Tibial artery (tissue), 4 donors: ENCODE measurements around the gene CACNA2D1.

Experiments used
- DNase-seq, 2 donors: peaks; one replicate each; pipeline ENCODE4 v3.0.0-alpha.2; 2019
- H3K27ac ChIP-seq, 2 donors: fragments of 200-600 bp; sonication (generic) in 1 of 2; 1 replicate in 1 of 2; 2 replicates in 1 of 2; pipeline ENCODE4 v1.5.1; 2018 to 2019; ENCODE audit warnings: mild to moderate bottlenecking in 1 of 2
- H3K27me3 ChIP-seq, 2 donors: fragments of 200-600 bp; sonication (generic) in 1 of 2; one replicate each; pipeline versions ENCODE4 v1.5.1 to v1.6.0; 2016 to 2019
- H3K36me3 ChIP-seq, 3 donors: fragments of 200-600 bp; sonication (generic) in 2 of 3; one replicate each; pipeline ENCODE4 v1.5.1; 2016 to 2019; ENCODE audit warnings: mild to moderate bottlenecking in 2 of 3
- H3K4me1 ChIP-seq, 4 donors: fragments of 200-600 bp; sonication (generic) in 2 of 4; 1 replicate in 3 of 4; 2 replicates in 1 of 4; pipeline ENCODE4 v1.5.1; 2016 to 2019
- H3K4me3 ChIP-seq, 2 donors: fragments of 200-600 bp; sonication (generic) in 1 of 2; 1 replicate in 1 of 2; 2 replicates in 1 of 2; pipeline ENCODE4 v1.5.1; 2018 to 2019; ENCODE audit warnings: mild to moderate bottlenecking in 2 of 2
- H3K9me3 ChIP-seq, 3 donors: fragments of 200-600 bp; sonication (generic) in 1 of 3; one replicate each; pipeline ENCODE4 v1.5.1; 2016 to 2019
- CTCF ChIP-seq, 2 experiments: fragments of 200-600 bp in 1 of 2; fragments of 450-650 bp in 1 of 2; IDR thresholded peaks; one replicate each; pipeline ENCODE4 v1.5.1; 2017 to 2019; ENCODE audit warnings: antibody characterized with exemption in 2 of 2, mild to moderate bottlenecking in 1 of 2, moderate library complexity in 1 of 2
- intact Hi-C: fragments of 100-400 bp; cut with DNase I; formaldehyde crosslinking; loops from one replicate; pipeline ENCODE4 v1.15.0; 2023; ENCODE audit warnings: low total_unique reads

The CACNA2D1 gene

GRCh38 chr7:81986723-81987470 is 456.7 kb downstream of the CACNA2D1 start:
- H3K4me3 ChIP-seq, result no peak overlapping the region
- intact Hi-C loops, result no loop called here
- no peaks in the 10 kb centered on the region for H3K9me3 ChIP-seq
- no peaks in the 10 kb centered on the region for H3K4me1 ChIP-seq
- DNase-seq, result no peak
- H3K27me3 ChIP-seq, result no peaks in the 10 kb centered on the region
- TF ChIP-seq CTCF (IDR thresholded peaks at IDR 0.05), result no peak
- H3K36me3 ChIP-seq, result peaks cover 3 to 15% (median 13%) of the 10 kb centered on the region in 3 donors
- no peak overlapping the region for H3K27ac ChIP-seq

GRCh38 chr7:81983406-81983805 is 460.2 kb downstream of the CACNA2D1 start:
- TF ChIP-seq CTCF (IDR thresholded peaks at IDR 0.05), result no peak
- no peak overlapping the region for H3K4me3 ChIP-seq
- intact Hi-C loops, result no loop called here
- no peak overlapping the region for H3K27ac ChIP-seq
- no peak for DNase-seq
- peaks cover 6 to 10% (median 10%) of the 10 kb centered on the region in 3 donors for H3K36me3 ChIP-seq
- no peaks in the 10 kb centered on the region for H3K27me3 ChIP-seq
- no peaks in the 10 kb centered on the region for H3K4me1 ChIP-seq
- H3K9me3 ChIP-seq, result no peaks in the 10 kb centered on the region

GRCh38 chr7:81973117-81973516 is 470.5 kb downstream of the CACNA2D1 start:
- Histone ChIP-seq H3K4me3 (no peak overlapping the region), H3K9me3 (no peaks in the 10 kb centered on the region), H3K27me3 (no peaks in the 10 kb centered on the region), H3K36me3 (peaks cover 0 to 4% (median 3%) of the 10 kb centered on the region in 3 donors), H3K27ac (no peak overlapping the region), H3K4me1 (no peaks in the 10 kb centered on the region)
- DNase-seq, result no peak
- no peak for TF ChIP-seq CTCF (IDR thresholded peaks at IDR 0.05)
- intact Hi-C loops, result no loop called here

- intact Hi-C loops, result no loop called here
- H3K9me3 ChIP-seq, result no peaks in the 10 kb centered on the region
- H3K4me1 ChIP-seq, result peaks cover 0 to 31% (median 4%) of the 10 kb centered on the region in 4 donors
- TF ChIP-seq CTCF (IDR thresholded peaks at IDR 0.05), result no peak
- no peak overlapping the region for H3K27ac ChIP-seq
- H3K4me3 ChIP-seq, result no peak overlapping the region
- no peak for DNase-seq
- no peaks in the 10 kb centered on the region for H3K27me3 ChIP-seq
- no peaks in the 10 kb centered on the region for H3K36me3 ChIP-seq
Observed at GRCh38 chr7:81960026-81960425, 483.6 kb downstream of the CACNA2D1 start.

GRCh38 chr7:81957517-81957916 is 486.1 kb downstream of the CACNA2D1 start:
- intact Hi-C loops, result no loop called here
- H3K9me3 ChIP-seq, result no peaks in the 10 kb centered on the region
- peaks cover 0 to 7% (median 0%) of the 10 kb centered on the region in 3 donors for H3K36me3 ChIP-seq
- peaks cover 0 to 28% (median 4%) of the 10 kb centered on the region in 4 donors for H3K4me1 ChIP-seq
- H3K27ac ChIP-seq, result no peak overlapping the region
- no peak for DNase-seq
- H3K27me3 ChIP-seq, result no peaks in the 10 kb centered on the region
- H3K4me3 ChIP-seq, result no peak overlapping the region
- TF ChIP-seq CTCF (IDR thresholded peaks at IDR 0.05), result no peak
